Stimulated activated CD8-positive, alpha-beta memory T cell treated with anti-CD3 and anti-CD28 coated beads, Interleukin-2, amount 100 ng/mL, for 48 hours (primary cell): ENCODE measurements around the gene IRX4.
"Not testable (repeated sequence)": the region's sequence is repeated elsewhere in the genome, so short reads cannot be mapped to it uniquely, and the experiment has no call there.

Experiments used
- DNase-seq, 2 donors: peaks; one replicate each; pipeline ENCODE4 v3.0.0-alpha.2; 2020; ENCODE audit warnings: low read depth in 2 of 2

The IRX4 gene

GRCh38 chr5:1859099-1859498, 23.6 kb downstream of the IRX4 start:
- DNase-seq: no peak

GRCh38 chr5:1858436-1858835, 24.3 kb downstream of the IRX4 start:
- DNase-seq: no peak

GRCh38 chr5:1857256-1857600, 25.5 kb downstream of the IRX4 start:
- DNase-seq: no peak

GRCh38 chr5:1856596-1857255, 26.0 kb downstream of the IRX4 start:
- no peak for DNase-seq

GRCh38 chr5:1855596-1855995, 27.1 kb downstream of the IRX4 start:
- DNase-seq: no peak

- DNase-seq: no peak
These were observed 27.6 kb downstream of the IRX4 start for GRCh38 chr5:1855075-1855474.

- DNase-seq: no peak
These were observed 29.2 kb downstream of the IRX4 start for GRCh38 chr5:1853531-1853930.

GRCh38 chr5:1852324-1852947, 30.3 kb downstream of the IRX4 start:
- no peak for DNase-seq

- DNase-seq: no peak
These were observed 31.3 kb downstream of the IRX4 start for GRCh38 chr5:1851290-1851934.

GRCh38 chr5:1850324-1851154, 32.2 kb downstream of the IRX4 start:
- no peak for DNase-seq

- DNase-seq: no peak
These were observed 35.1 kb downstream of the IRX4 start for GRCh38 chr5:1847611-1848010.

- no peak for DNase-seq
These were observed 35.7 kb downstream of the IRX4 start for GRCh38 chr5:1847056-1847455.

- DNase-seq: no peak
These were observed 36.1 kb downstream of the IRX4 start for GRCh38 chr5:1846583-1846982.

GRCh38 chr5:1845696-1846095, 37.0 kb downstream of the IRX4 start:
- no peak for DNase-seq

GRCh38 chr5:1844708-1845436, 37.9 kb downstream of the IRX4 start:
- DNase-seq: no peak

GRCh38 chr5:1843761-1844160, 39.0 kb downstream of the IRX4 start:
- DNase-seq: not testable (repeated sequence)

GRCh38 chr5:1842004-1842819, 40.5 kb downstream of the IRX4 start:
- DNase-seq: no peak

GRCh38 chr5:1840741-1841521, 41.8 kb downstream of the IRX4 start:
- no peak for DNase-seq

- no peak for DNase-seq
These were observed 42.6 kb downstream of the IRX4 start for GRCh38 chr5:1840071-1840547.

GRCh38 chr5:1838013-1838412, 44.7 kb downstream of the IRX4 start:
- no peak for DNase-seq
